ENCODE results near the gene VWA2. TPM values are rescaled to one million over a fixed set of nuclear protein-coding genes. Genes with fewer than 3 reads are reported as not detected.

The VWA2 gene
- total and polyA plus RNA-seq, 2 donors (not counting 3 experiments of a cell fraction or from before 2014, with no cell fraction given): not detected

GRCh38 chr10:114223066-114223465 is 16.0 kb upstream of the VWA2 start:
- Histone ChIP-seq H3K79me2 (ENCODE audit: control insufficient read depth, insufficient read depth, low read length) (no peaks in the 10 kb centered on the region), H3K36me3 (ENCODE audit: control insufficient read depth in 2 of 2, extremely low read depth in 1 of 2, insufficient read depth in 2 of 2, low read length in 2 of 2) (no peaks in the 10 kb centered on the region), H3K9ac (replicated peaks; ENCODE audit: extremely low read depth, insufficient read depth, low read length) (no peak overlapping the region), H3K9me1 (replicated peaks; ENCODE audit: control insufficient read depth, extremely low read depth, insufficient read depth, low read length) (no peaks in the 10 kb centered on the region), H3K4me1 (ENCODE audit: control insufficient read depth, extremely low read depth, insufficient read depth, low read length) (no peaks in the 10 kb centered on the region), H3K4me2 (ENCODE audit: insufficient read depth, low read length) (no peak overlapping the region), H4K20me1 (replicated peaks; ENCODE audit: control insufficient read depth, extremely low read depth, insufficient read depth, low read length) (no peaks in the 10 kb centered on the region), H3K27me3 (ENCODE audit: control insufficient read depth in 2 of 2, insufficient read depth in 2 of 2, low read length in 2 of 2) (peaks cover 2 to 8% of the 10 kb centered on the region in 2 experiments), H3K4me3 (replicated peaks in 1 of 3; ENCODE audit: insufficient read depth in 1 of 3, low read depth in 1 of 3, low read length in 3 of 3) (no peak overlapping the region), H3K9me3 (replicated peaks; ENCODE audit: control insufficient read depth, insufficient read depth, low read length) (no peaks in the 10 kb centered on the region), H2AFZ (ENCODE audit: low read depth, low read length) (no peak overlapping the region), H3K27ac (ENCODE audit: insufficient read depth, low read depth, low read length) (no peak overlapping the region)
- DNase-seq (ENCODE audit: low read depth, low spot score) (no peak), FAIRE-seq (no peak)
- intact Hi-C loops (cut with micrococcal nuclease): no loop called here
- ChIA-PET POLR2A (no interaction called here), CTCF (no interaction called here)
- no peak for TF ChIP-seq MYC (IDR thresholded peaks at IDR 0.05; ENCODE audit: low read depth, low read length)
- TF ChIP-seq EZH2 (IDR thresholded peaks at IDR 0.05; ENCODE audit: borderline replicate concordance, low read depth, low read length, severe bottlenecking): no peak
- no peak for TF ChIP-seq MAX (IDR thresholded peaks at IDR 0.05; ENCODE audit: insufficient read depth, insufficient read length)
- TF ChIP-seq CTCF (IDR thresholded peaks at IDR 0.05; ENCODE audit: extremely low read depth in 1 of 2, insufficient read depth in 1 of 2, low read depth in 1 of 2, low read length in 2 of 2): no peak
- TF ChIP-seq GATA2 (IDR thresholded peaks at IDR 0.05; ENCODE audit: insufficient read depth, insufficient read length, low read depth, low read length): no peak
- no peak for TF ChIP-seq POLR2AphosphoS5 (IDR thresholded peaks at IDR 0.05; ENCODE audit: insufficient read depth, low read depth, low read length)
- no peak for TF ChIP-seq FOS (IDR thresholded peaks at IDR 0.05; ENCODE audit: borderline replicate concordance, insufficient read depth, low read length)
- TF ChIP-seq JUN (IDR thresholded peaks at IDR 0.05; ENCODE audit: borderline replicate concordance, insufficient read depth, insufficient read length, low read depth): no peak
- no peak for TF ChIP-seq POLR2A (IDR thresholded peaks at IDR 0.05; ENCODE audit: low read depth, low read length)
- dilution Hi-C loops (cut with MboI; ENCODE audit: extremely low pct_ligation_motif_present, low sequenced_read_pairs): no loop called here
- BruUV-seq (replicated peaks): no TSS peak
